ES-I3 (cell line): Measurements from ENCODE around the gene COL4A3.

Source experiments
- H3K36me3 ChIP-seq: 2 replicates; pipeline ENCODE4 v1.6.1; 2013; ENCODE audit warnings: mild to moderate bottlenecking, low read length, control low read depth, moderate library complexity; ENCODE audit not compliant: insufficient read depth
- H3K4me1 ChIP-seq: 2 replicates; pipeline ENCODE4 v1.6.1; 2013; ENCODE audit warnings: mild to moderate bottlenecking, control low read depth, low read length; ENCODE audit not compliant: insufficient read depth
- H3K9ac ChIP-seq: 2 replicates; pipeline ENCODE4 v1.6.1; 2013; ENCODE audit warnings: low read depth, mild to moderate bottlenecking, low read length, moderate library complexity
- H3K9me3 ChIP-seq: 2 replicates; pipeline ENCODE4 v1.6.1; 2013; ENCODE audit warnings: mild to moderate bottlenecking, low read length, moderate library complexity; ENCODE audit not compliant: control insufficient read depth, insufficient read depth

The COL4A3 gene

GRCh38 chr2:227311861-227312506 is 147.6 kb downstream of the COL4A3 start:
- 0 out of 2 replicates have a peak, but pooled peaks cover 6% of the 10 kb centered on the region for H3K4me1 ChIP-seq
- H3K36me3 ChIP-seq = no peaks in the 10 kb centered on the region
- H3K9ac ChIP-seq = no peak overlapping the region
- no peaks in the 10 kb centered on the region for H3K9me3 ChIP-seq

- 0 out of 2 replicates have a peak, but pooled peaks cover 6% of the 10 kb centered on the region for H3K4me1 ChIP-seq
- H3K36me3 ChIP-seq = no peaks in the 10 kb centered on the region
- no peak overlapping the region for H3K9ac ChIP-seq
- no peaks in the 10 kb centered on the region for H3K9me3 ChIP-seq
Measured at GRCh38 chr2:227312579-227312978, 148.2 kb downstream of the COL4A3 start.

- no peaks in the 10 kb centered on the region for H3K9me3 ChIP-seq
- H3K9ac ChIP-seq = no peak overlapping the region
Measured at GRCh38 chr2:227313310-227313709, 148.9 kb downstream of the COL4A3 start.

GRCh38 chr2:227317834-227318233 is 153.4 kb downstream of the COL4A3 start:
- no peaks in the 10 kb centered on the region for H3K9me3 ChIP-seq
- no peak overlapping the region for H3K9ac ChIP-seq
- H3K4me1 ChIP-seq = no peaks in the 10 kb centered on the region
- H3K36me3 ChIP-seq = no peaks in the 10 kb centered on the region

More at GRCh38 chr2:227313310-227313709, 148.9 kb downstream of the COL4A3 start:
- Histone ChIP-seq H3K36me3 (no peaks in the 10 kb centered on the region), H3K4me1 (0 out of 2 replicates have a peak, but pooled peaks cover 6% of the 10 kb centered on the region)

- Histone ChIP-seq H3K9me3 (no peaks in the 10 kb centered on the region), H3K4me1 (no peaks in the 10 kb centered on the region)
Measured at GRCh38 chr2:227320305-227321094, 156.1 kb downstream of the COL4A3 start.

GRCh38 chr2:227322530-227323205 is 158.2 kb downstream of the COL4A3 start:
- no peak overlapping the region for H3K9ac ChIP-seq
- H3K36me3 ChIP-seq = no peaks in the 10 kb centered on the region
- no peaks in the 10 kb centered on the region for H3K9me3 ChIP-seq
- peaks cover 4% of the 10 kb centered on the region; the same call in 1 of the 2 replicates for H3K4me1 ChIP-seq

More at GRCh38 chr2:227320305-227321094, 156.1 kb downstream of the COL4A3 start:
- Histone ChIP-seq H3K9ac (no peak overlapping the region), H3K36me3 (no peaks in the 10 kb centered on the region)

- Histone ChIP-seq H3K36me3 (no peaks in the 10 kb centered on the region), H3K9me3 (no peaks in the 10 kb centered on the region), H3K4me1 (peaks cover 13% of the 10 kb centered on the region), H3K9ac (no peak overlapping the region)
Measured at GRCh38 chr2:227323818-227324217, 159.4 kb downstream of the COL4A3 start.

- peak overlapping the region; percentile 92 for H3K9ac ChIP-seq
- peaks cover 14% of the 10 kb centered on the region for H3K4me1 ChIP-seq
- H3K36me3 ChIP-seq = no peaks in the 10 kb centered on the region
Measured at GRCh38 chr2:227324642-227324994, 160.2 kb downstream of the COL4A3 start.

GRCh38 chr2:227324995-227325838 is 160.8 kb downstream of the COL4A3 start, which contains the start of gene MFF:
MFF (plus strand) TSS chr2:227325251; CDS start chr2:227330666, 5,415 bp downstream.
- no peaks in the 10 kb centered on the region for H3K9me3 ChIP-seq
- H3K36me3 ChIP-seq = no peaks in the 10 kb centered on the region
- H3K9ac ChIP-seq = peak within 1 kb of the TSS; percentile 92
- H3K4me1 ChIP-seq = peaks cover 14% of the 10 kb centered on the region

More at GRCh38 chr2:227324642-227324994, 160.2 kb downstream of the COL4A3 start:
- no peaks in the 10 kb centered on the region for H3K9me3 ChIP-seq

GRCh38 chr2:227325839-227326195 is 161.4 kb downstream of the COL4A3 start:
- Histone ChIP-seq H3K4me1 (peaks cover 14% of the 10 kb centered on the region), H3K9ac (peak overlapping the region; percentile 92), H3K36me3 (no peaks in the 10 kb centered on the region), H3K9me3 (no peaks in the 10 kb centered on the region)

- no peaks in the 10 kb centered on the region for H3K36me3 ChIP-seq
- no peak overlapping the region for H3K9ac ChIP-seq
- H3K9me3 ChIP-seq = no peaks in the 10 kb centered on the region
- peaks cover 14% of the 10 kb centered on the region for H3K4me1 ChIP-seq
Measured at GRCh38 chr2:227326783-227327182, 162.4 kb downstream of the COL4A3 start.

GRCh38 chr2:227335713-227336112 is 171.3 kb downstream of the COL4A3 start:
- H3K9me3 ChIP-seq = no peaks in the 10 kb centered on the region
- no peaks in the 10 kb centered on the region for H3K4me1 ChIP-seq
- peaks cover 15% of the 10 kb centered on the region for H3K36me3 ChIP-seq
- no peak overlapping the region for H3K9ac ChIP-seq

GRCh38 chr2:227337442-227337841 is 173.0 kb downstream of the COL4A3 start:
- Histone ChIP-seq H3K9me3 (no peaks in the 10 kb centered on the region), H3K9ac (no peak overlapping the region), H3K36me3 (peaks cover 15% of the 10 kb centered on the region), H3K4me1 (no peaks in the 10 kb centered on the region)
